ENCODE data around the gene FAM89A.
"Not testable (repeated sequence)": the region's sequence is repeated elsewhere in the genome, so short reads cannot be mapped to it uniquely, and the experiment has no call there.

The FAM89A gene

GRCh38 chr1:231059566-231060193 lies 19.6 kb upstream of the FAM89A start:
- no peak overlapping the region for H3K4me3 ChIP-seq (ENCODE audit: control insufficient read depth, low read depth, low read length)
- no peak for TF ChIP-seq CTCF (IDR thresholded peaks at IDR 0.05; ENCODE audit: control insufficient read depth, insufficient read depth, low read depth, low read length, missing control alignments)
- no peak for DNase-seq (ENCODE audit: low read depth)

- H3K4me3 ChIP-seq (ENCODE audit: control insufficient read depth, low read depth, low read length): no peak overlapping the region
- no peak for TF ChIP-seq CTCF (IDR thresholded peaks at IDR 0.05; ENCODE audit: control insufficient read depth, insufficient read depth, low read depth, low read length, missing control alignments)
Measured at GRCh38 chr1:231058416-231059109, 18.5 kb upstream of the FAM89A start.

GRCh38 chr1:231057410-231057809 lies 17.4 kb upstream of the FAM89A start:
- DNase-seq (ENCODE audit: low read depth): no peak
- no peak for TF ChIP-seq CTCF (IDR thresholded peaks at IDR 0.05; ENCODE audit: control insufficient read depth, insufficient read depth, low read depth, low read length, missing control alignments)
- H3K4me3 ChIP-seq (ENCODE audit: control insufficient read depth, low read depth, low read length): no peak overlapping the region

More at GRCh38 chr1:231058416-231059109, 18.5 kb upstream of the FAM89A start:
- no peak for DNase-seq (ENCODE audit: low read depth)

GRCh38 chr1:231055271-231055670 lies 15.2 kb upstream of the FAM89A start:
- TF ChIP-seq CTCF (IDR thresholded peaks at IDR 0.05; ENCODE audit: control insufficient read depth, insufficient read depth, low read depth, low read length, missing control alignments): no peak
- no peak for DNase-seq (ENCODE audit: low read depth)
- H3K4me3 ChIP-seq (ENCODE audit: control insufficient read depth, low read depth, low read length): no peak overlapping the region

GRCh38 chr1:231053493-231054162 lies 13.6 kb upstream of the FAM89A start:
- no peak overlapping the region for H3K4me3 ChIP-seq (ENCODE audit: control insufficient read depth, low read depth, low read length)
- TF ChIP-seq CTCF (IDR thresholded peaks at IDR 0.05; ENCODE audit: control insufficient read depth, insufficient read depth, low read depth, low read length, missing control alignments): no peak
- DNase-seq (ENCODE audit: low read depth): peak; percentile 10

- H3K4me3 ChIP-seq (ENCODE audit: control insufficient read depth, low read depth, low read length): no peak overlapping the region
- no peak for TF ChIP-seq CTCF (IDR thresholded peaks at IDR 0.05; ENCODE audit: control insufficient read depth, insufficient read depth, low read depth, low read length, missing control alignments)
- DNase-seq (ENCODE audit: low read depth): no peak
Measured at GRCh38 chr1:231052777-231053176, 12.7 kb upstream of the FAM89A start.

GRCh38 chr1:231050932-231051331 lies 10.9 kb upstream of the FAM89A start:
- not testable (repeated sequence) for DNase-seq (ENCODE audit: low read depth)

More at GRCh38 chr1:231050932-231051331, 10.9 kb upstream of the FAM89A start:
- H3K4me3 ChIP-seq (ENCODE audit: control insufficient read depth, low read depth, low read length): not testable (repeated sequence)

Measured in AG09309 (cell line).